Panc1 (cell line): ENCODE data around the gene SSBP2. TPM values are rescaled to one million over a fixed set of nuclear protein-coding genes. Genes with fewer than 3 reads are reported as not detected.
"Not testable (repeated sequence)": the region's sequence is repeated elsewhere in the genome, so short reads cannot be mapped to it uniquely, and the experiment has no call there.

Experiments
- ATAC-seq: fragments of 200-7000 bp; cut with Tn5 transposase; 2 replicates; pipeline ENCODE4 v1.9.1; 2020; ENCODE audit warnings: mild to moderate bottlenecking, moderate library complexity
- BruUV-seq: library from RNA; stranded (reverse); fragments of 400-500 nt; replicated peaks from 2 replicates; lab custom pipeline; 2021; lab: Mats Ljungman, UMichigan
- CTCF ChIA-PET: fragments of 300-600 bp; sonication (Branson Sonifier 250); formaldehyde crosslinking; loops from one replicate; lab custom pipeline; 2022; ENCODE audit warnings: antibody characterized with exemption; lab: Charles Lee
- POLR2A ChIA-PET: fragments of 300-600 bp; sonication (Branson Sonifier 250); formaldehyde crosslinking; loops from one replicate; lab custom pipeline; 2022; ENCODE audit warnings: antibody characterized with exemption; lab: Charles Lee
- DNase-seq: peaks from one replicate; pipeline ENCODE4 v3.0.0-alpha.2; 2010; ENCODE audit warnings: low read depth, low spot score
- H3K27ac ChIP-seq: 2 replicates; pipeline ENCODE4 v1.5.1; 2011; ENCODE audit warnings: mild to moderate bottlenecking, low read length, inconsistent platforms
- H3K27me3 ChIP-seq: fragments of 200-500 bp; sonication (Bioruptor generic); 2 replicates; pipeline ENCODE4 v1.6.0; 2014; ENCODE audit warnings: low read length, inconsistent platforms; ENCODE audit not compliant: control insufficient read depth, insufficient read depth
- H3K36me3 ChIP-seq: fragments of 200-500 bp; sonication (Bioruptor generic); 2 replicates; pipeline ENCODE4 v1.5.1; 2014; ENCODE audit warnings: inconsistent platforms, mild to moderate bottlenecking, low read length, moderate library complexity; ENCODE audit not compliant: control insufficient read depth, insufficient read depth
- H3K4me1 ChIP-seq: 2 replicates; pipeline ENCODE4 v1.5.1; 2011; ENCODE audit warnings: inconsistent platforms, mild to moderate bottlenecking, low read length, moderate library complexity; ENCODE audit not compliant: control insufficient read depth, insufficient read depth
- H3K4me3 ChIP-seq, 2 experiments: 2 replicates each; pipeline ENCODE4 v1.5.1; 2011 to 2012; ENCODE audit warnings: low read depth in 2 of 2, low read length in 2 of 2, mild to moderate bottlenecking in 2 of 2, inconsistent platforms in 1 of 2, moderate library complexity in 1 of 2
- H3K9me3 ChIP-seq: fragments of 200-500 bp; sonication (Bioruptor generic); 2 replicates; pipeline ENCODE4 v1.5.1; 2014; ENCODE audit warnings: low read depth, mild to moderate bottlenecking, inconsistent platforms, low read length, moderate library complexity; ENCODE audit not compliant: control insufficient read depth, insufficient read depth
- CTCF ChIP-seq: fragments of 450-650 bp; IDR thresholded peaks from 2 replicates; pipeline ENCODE4 v1.5.1; 2017; ENCODE audit warnings: mild to moderate bottlenecking
- POLR2AphosphoS5 ChIP-seq: IDR thresholded peaks from 2 replicates; pipeline ENCODE4 v1.6.1; 2012; ENCODE audit warnings: mild to moderate bottlenecking, low read depth, low read length, moderate library complexity
- REST ChIP-seq, 2 experiments: IDR thresholded peaks; 2 replicates each; pipeline ENCODE4 v1.6.1; 2011 to 2012; ENCODE audit warnings: low read depth in 2 of 2, control low read depth in 1 of 2, low read length in 1 of 2, mild to moderate bottlenecking in 1 of 2, moderate library complexity in 1 of 2; ENCODE audit not compliant: insufficient read depth in 1 of 2
- SIN3A ChIP-seq: IDR thresholded peaks from 2 replicates; pipeline ENCODE4 v1.6.1; 2012; ENCODE audit warnings: low read depth, mild to moderate bottlenecking, low read length, moderate library complexity, borderline replicate concordance; ENCODE audit not compliant: insufficient read depth
- TCF7L2 ChIP-seq: IDR thresholded peaks from 2 replicates; pipeline ENCODE4 v1.6.1; 2011; ENCODE audit warnings: mild to moderate bottlenecking, low read depth, low read length, inconsistent platforms
- in situ Hi-C: cut with HindIII; loops from 2 replicates; pipeline ENCODE4 v1.10.0; 2016; ENCODE audit warnings: low sequenced_read_pairs, low pct_unique_long_range_greater_than_20kb
- intact Hi-C: fragments of 100-400 bp; cut with micrococcal nuclease; formaldehyde crosslinking; loops from one replicate; pipeline ENCODE4 v1.10.0; 2022; ENCODE audit not compliant: unreplicated experiment
- total RNA-seq: library from RNA; stranded (reverse); gene quantifications from one replicate; pipeline ENCODE4 v1.2.1, GENCODE V29; 2021; ENCODE audit not compliant: unreplicated experiment

Gene SSBP2
- total RNA-seq, 1 experiment from 2014 or later, result 16.3 TPM

GRCh38 chr5:81408496-81408895 is 342.4 kb downstream of the SSBP2 start:
- no peak for TF ChIP-seq TCF7L2
- BruUV-seq, result no TSS peak
- no peaks in the 10 kb centered on the region for H3K27me3 ChIP-seq
- H3K27ac ChIP-seq, result no peak overlapping the region
- H3K36me3 ChIP-seq, result no peaks in the 10 kb centered on the region
- DNase-seq (no peak), ATAC-seq (no peak)
- in situ Hi-C loops (no loop called here), intact Hi-C loops (no loop called here)
- POLR2A ChIA-PET, result no interaction called here
- no peaks in the 10 kb centered on the region for H3K4me1 ChIP-seq
- no peak overlapping the region for H3K4me3 ChIP-seq
- H3K9me3 ChIP-seq, result no peaks in the 10 kb centered on the region
- CTCF ChIA-PET, result no interaction called here

GRCh38 chr5:81407811-81408210 is 343.1 kb downstream of the SSBP2 start:
- POLR2A ChIA-PET, DNase-seq, ATAC-seq, intact Hi-C loops, BruUV-seq, H3K27me3 ChIP-seq, H3K36me3 ChIP-seq, CTCF ChIA-PET, H3K27ac ChIP-seq, in situ Hi-C loops, H3K4me3 ChIP-seq, H3K9me3 ChIP-seq, H3K4me1 ChIP-seq: not testable (repeated sequence)

- no peaks in the 10 kb centered on the region for H3K9me3 ChIP-seq
- ATAC-seq, result no peak
- no peak overlapping the region for H3K27ac ChIP-seq
- in situ Hi-C loops (no loop called here), intact Hi-C loops (no loop called here)
- ChIA-PET CTCF (no interaction called here), POLR2A (no interaction called here)
- H3K4me3 ChIP-seq, result no peak overlapping the region
- H3K36me3 ChIP-seq, result no peaks in the 10 kb centered on the region
- no peaks in the 10 kb centered on the region for H3K4me1 ChIP-seq
- TF ChIP-seq CTCF (no peak), SIN3A (no peak), TCF7L2 (no peak), POLR2AphosphoS5 (no peak), REST (IDR thresholded peaks at IDR 0.05; ENCODE audit: insufficient read depth in 1 of 2, low read depth in 2 of 2, low read length in 1 of 2) (no peak)
- H3K27me3 ChIP-seq, result no peaks in the 10 kb centered on the region
- BruUV-seq, result no TSS peak
- DNase-seq, result no peak
Measured at GRCh38 chr5:81405126-81405891, 345.6 kb downstream of the SSBP2 start.
